Stimulated activated CD8-positive, alpha-beta memory T cell treated with anti-CD3 and anti-CD28 coated beads, Interleukin-15, amount 100 ng/mL, for 24 hours (primary cell): ENCODE results near the gene ADAMTS17.

Source experiments
- DNase-seq: peaks from one replicate; pipeline ENCODE4 v3.0.0-alpha.2; 2020; ENCODE audit warnings: low read depth

ADAMTS17 gene

GRCh38 chr15:100111125-100112060 is 230.4 kb downstream of the ADAMTS17 start:
- no peak for DNase-seq

- DNase-seq, result no peak
These were observed 232.2 kb downstream of the ADAMTS17 start for GRCh38 chr15:100109486-100110035.

- DNase-seq, result no peak
These were observed 232.9 kb downstream of the ADAMTS17 start for GRCh38 chr15:100108846-100109245.

GRCh38 chr15:100108346-100108745 is 233.4 kb downstream of the ADAMTS17 start:
- DNase-seq, result no peak

- DNase-seq, result no peak
These were observed 234.1 kb downstream of the ADAMTS17 start for GRCh38 chr15:100107606-100108225.

- no peak for DNase-seq
These were observed 234.6 kb downstream of the ADAMTS17 start for GRCh38 chr15:100107151-100107550.

GRCh38 chr15:100106732-100107131 is 235.0 kb downstream of the ADAMTS17 start:
- no peak for DNase-seq

- no peak for DNase-seq
These were observed 236.7 kb downstream of the ADAMTS17 start for GRCh38 chr15:100105101-100105500.

GRCh38 chr15:100104245-100104644 is 237.5 kb downstream of the ADAMTS17 start:
- DNase-seq, result no peak

- DNase-seq, result no peak
These were observed 237.9 kb downstream of the ADAMTS17 start for GRCh38 chr15:100103828-100104227.

GRCh38 chr15:100101426-100102089 is 240.2 kb downstream of the ADAMTS17 start:
- DNase-seq, result no peak

- no peak for DNase-seq
These were observed 240.8 kb downstream of the ADAMTS17 start for GRCh38 chr15:100100926-100101325.

GRCh38 chr15:100099976-100100375 is 241.8 kb downstream of the ADAMTS17 start:
- no peak for DNase-seq

GRCh38 chr15:100098705-100099104 is 243.1 kb downstream of the ADAMTS17 start:
- DNase-seq, result no peak

- no peak for DNase-seq
These were observed 244.2 kb downstream of the ADAMTS17 start for GRCh38 chr15:100097342-100098127.

GRCh38 chr15:100096700-100097099 is 245.1 kb downstream of the ADAMTS17 start:
- no peak for DNase-seq

GRCh38 chr15:100096248-100096600 is 245.6 kb downstream of the ADAMTS17 start:
- DNase-seq, result no peak

- DNase-seq, result no peak
These were observed 246.1 kb downstream of the ADAMTS17 start for GRCh38 chr15:100095541-100096247.

GRCh38 chr15:100094127-100094510 is 247.7 kb downstream of the ADAMTS17 start:
- no peak for DNase-seq

- DNase-seq, result no peak
These were observed 248.3 kb downstream of the ADAMTS17 start for GRCh38 chr15:100093211-100094126.
